Measurements from ENCODE around the gene RCAN1.
"Not testable (repeated sequence)": the region's sequence is repeated elsewhere in the genome, so short reads cannot be mapped to it uniquely, and the experiment has no call there.

The RCAN1 gene

GRCh38 chr21:34625030-34625593 is 10.2 kb upstream of the RCAN1 start:
- Histone ChIP-seq H3K4me3 (no peak overlapping the region), H3K27ac (no peak overlapping the region)

DNA sequence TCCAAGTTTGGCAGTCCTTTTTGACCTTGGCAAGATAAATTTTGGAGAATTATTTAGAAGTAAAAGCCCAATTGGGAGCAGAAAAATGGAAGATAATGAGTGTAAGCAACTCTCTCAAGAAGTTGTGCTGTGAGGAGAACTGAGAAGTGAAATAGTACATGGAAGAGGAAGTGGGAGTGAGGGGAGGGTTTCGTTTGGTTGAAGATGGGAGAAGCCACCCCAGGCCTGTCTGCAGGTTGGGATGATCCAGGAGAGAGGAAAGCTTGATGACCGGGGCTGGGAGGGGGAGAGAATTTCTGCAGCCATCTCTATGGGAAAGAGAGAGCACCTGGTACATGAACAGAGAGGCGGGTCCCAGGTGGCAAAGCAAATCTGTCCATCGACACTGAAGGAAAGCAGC is 8.6 kb upstream of the RCAN1 start:
- H3K27ac ChIP-seq: peak overlapping the region in 2 of 21 experiments; percentile 11 to 26
- H3K4me3 ChIP-seq: no peak overlapping the region

GRCh38 chr21:34621434-34622350 is 6.8 kb upstream of the RCAN1 start:
- no peak overlapping the region for H3K4me3 ChIP-seq
- no peak overlapping the region for H3K27ac ChIP-seq

DNA sequence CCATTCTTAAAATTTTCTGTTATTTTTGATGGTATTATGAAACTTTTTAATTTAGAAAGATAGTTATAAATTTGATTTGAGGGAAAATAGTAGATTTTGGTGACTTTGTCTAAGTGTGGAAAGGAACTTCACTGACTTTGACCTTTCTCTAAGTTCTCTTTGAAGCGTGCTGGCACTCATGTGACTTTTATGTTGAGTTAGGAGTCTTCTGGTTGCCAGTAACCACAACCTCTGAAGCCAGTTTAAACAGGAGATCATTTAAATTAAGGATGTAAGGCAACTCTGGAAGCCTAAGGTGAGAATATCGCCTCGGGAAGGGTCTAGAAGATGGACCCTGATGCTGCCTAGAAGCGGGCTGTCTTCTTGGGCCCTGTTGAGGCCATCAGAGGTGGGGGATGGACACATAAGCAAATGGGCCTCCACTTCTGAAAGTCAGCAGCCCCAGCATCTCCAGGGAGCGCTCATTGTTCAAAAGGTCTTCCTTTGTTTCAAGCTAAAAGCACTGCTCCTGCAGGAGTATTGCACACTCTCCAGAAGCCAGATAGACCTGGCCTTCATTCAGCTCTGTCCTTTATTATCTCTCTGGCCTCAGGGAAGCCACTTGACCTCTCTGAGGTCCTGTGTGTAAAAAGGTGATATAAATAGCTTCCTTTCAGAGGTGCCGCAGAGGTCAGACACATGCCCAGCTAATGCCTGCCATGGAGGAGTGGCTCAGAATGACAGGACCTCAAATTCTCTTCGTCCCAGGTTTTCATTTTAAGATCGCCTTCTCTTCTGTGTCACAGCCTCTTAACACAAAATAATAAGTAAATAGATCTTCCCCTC is 5.1 kb upstream of the RCAN1 start:
- H3K4me3 ChIP-seq: no peak overlapping the region
- H3K27ac ChIP-seq: no peak overlapping the region

DNA sequence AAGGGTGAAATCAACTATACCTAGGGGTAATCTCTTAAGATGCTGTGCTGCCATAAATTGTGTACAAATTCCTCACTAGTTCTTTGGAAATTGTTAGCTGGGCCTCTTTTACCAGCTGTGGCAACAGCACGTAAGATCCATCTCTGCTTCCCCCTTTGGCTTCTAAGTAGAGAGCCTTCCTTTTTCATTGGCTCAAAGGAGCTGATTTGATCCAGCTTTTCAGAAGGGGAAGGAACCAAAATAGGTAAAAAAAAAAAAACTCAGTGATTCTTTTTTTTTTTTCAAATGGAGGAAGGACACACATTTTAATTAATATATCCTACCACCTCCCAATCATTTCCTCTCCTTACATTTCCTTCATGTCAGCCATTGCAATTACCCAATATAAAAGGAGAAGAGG is 4.0 kb upstream of the RCAN1 start:
- Histone ChIP-seq H3K27ac (no peak overlapping the region), H3K4me3 (no peak overlapping the region)

DNA sequence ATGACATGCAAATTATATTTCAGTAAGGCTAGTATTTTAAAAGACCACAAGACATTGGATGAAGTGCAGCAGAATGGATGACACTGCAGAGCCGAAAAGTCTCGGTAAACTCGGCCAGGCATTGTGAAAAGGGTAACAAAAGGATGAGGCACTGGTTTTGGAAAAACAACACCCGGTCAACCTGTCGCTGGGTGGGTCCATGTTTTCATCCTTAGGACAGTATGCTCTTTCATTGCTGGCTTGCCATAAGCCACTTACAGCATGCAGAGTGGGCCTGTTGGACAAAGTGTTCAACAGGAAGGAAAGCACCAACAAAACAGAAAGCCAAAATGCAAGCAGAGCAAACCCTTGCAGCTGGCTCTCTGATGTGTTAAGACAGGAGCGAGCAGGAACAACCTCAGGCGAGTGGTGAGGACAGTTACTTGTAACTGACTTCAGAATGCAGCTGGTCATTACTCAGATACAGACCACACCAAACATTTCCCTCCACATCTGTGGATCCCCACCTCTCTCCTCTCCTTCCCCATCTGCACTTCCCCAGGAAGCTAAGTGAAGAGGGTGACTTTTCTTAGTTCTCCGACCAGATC is 2.9 kb upstream of the RCAN1 start:
- no peak overlapping the region for H3K4me3 ChIP-seq
- H3K27ac ChIP-seq: no peak overlapping the region

- H3K27ac ChIP-seq: peak overlapping the region in 19 of 21 experiments; percentile 66 to 94 (median 86)
- H3K4me3 ChIP-seq: peak overlapping the region; percentile 52 to 88 (median 80)
Measured at GRCh38 chr21:34615487-34615814, 538 bp upstream of the RCAN1 start.

DNA sequence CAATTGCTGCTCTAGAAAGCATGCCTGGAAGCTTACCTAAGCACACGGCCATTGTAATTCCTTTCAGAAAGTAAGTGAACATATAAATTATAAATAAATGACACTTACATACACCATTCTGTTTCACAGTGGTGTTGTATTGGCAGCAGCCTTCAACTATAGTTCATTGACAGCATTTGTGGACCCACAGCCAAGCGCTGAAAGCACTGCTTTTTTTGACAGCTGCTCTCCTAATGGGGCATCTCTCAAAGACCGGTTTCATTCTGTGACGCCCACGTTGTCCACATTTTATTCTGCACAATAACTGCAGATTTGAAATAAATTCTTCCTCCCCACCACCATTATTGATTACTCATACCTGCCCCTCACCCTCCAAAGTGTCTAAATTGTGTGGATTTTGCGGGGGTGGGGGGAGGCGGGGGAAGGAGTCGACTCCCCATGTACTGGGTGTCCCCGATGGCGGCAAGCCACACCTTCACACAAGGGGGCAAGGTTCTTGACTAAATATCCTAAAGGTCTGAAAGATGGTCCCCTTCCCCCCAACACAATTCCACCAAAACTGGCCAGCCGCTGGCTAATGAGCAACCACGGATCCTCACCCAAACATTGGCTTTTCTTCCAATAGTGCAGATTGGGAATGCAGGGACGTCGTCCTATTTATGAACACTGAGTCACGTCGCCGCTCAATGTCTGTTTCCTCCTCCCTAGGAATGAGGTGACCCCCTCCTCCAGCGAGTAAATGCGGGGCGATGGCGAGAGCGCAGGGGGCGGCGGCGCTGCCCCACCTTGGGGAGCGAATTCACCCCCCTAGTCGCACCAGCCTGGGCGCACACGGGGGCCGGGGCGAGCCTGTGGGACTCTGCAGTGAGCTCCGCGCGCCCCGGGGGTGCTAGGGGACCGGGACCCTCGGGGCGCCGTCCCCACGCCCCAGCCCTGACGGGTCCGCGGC is 960 bp downstream of the RCAN1 start:
- Histone ChIP-seq H3K27ac (peak overlapping the region in 13 of 21 experiments; percentile 14 to 94 (median 87)), H3K4me3 (peak overlapping the region; percentile 52 to 88 (median 80))

GRCh38 chr21:34612557-34612956 is 2.4 kb downstream of the RCAN1 start:
- H3K4me3 ChIP-seq: no peak overlapping the region
- no peak overlapping the region for H3K27ac ChIP-seq

- H3K4me3 ChIP-seq: no peak overlapping the region
- H3K27ac ChIP-seq: no peak overlapping the region
Measured at GRCh38 chr21:34612056-34612455, 2.9 kb downstream of the RCAN1 start.

DNA sequence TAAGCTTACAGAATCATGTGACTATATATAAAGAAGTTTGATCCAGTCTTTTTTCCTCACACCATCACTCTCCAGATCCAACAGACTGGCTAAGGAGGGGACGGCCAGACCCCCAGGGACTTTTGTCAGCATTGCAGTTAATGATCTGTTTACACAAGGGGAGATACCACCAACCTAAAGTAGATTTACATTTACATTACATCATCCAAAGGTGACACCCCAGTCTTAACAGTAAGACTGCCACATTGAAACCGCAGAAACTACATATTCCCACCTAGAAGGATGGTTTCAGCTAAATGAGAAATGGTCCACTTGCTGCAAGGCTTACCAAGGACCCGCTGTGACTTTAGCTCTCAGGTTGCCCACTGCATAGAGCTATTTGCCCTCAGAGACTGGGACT is 3.4 kb downstream of the RCAN1 start:
- no peak overlapping the region for H3K4me3 ChIP-seq
- H3K27ac ChIP-seq: no peak overlapping the region

DNA sequence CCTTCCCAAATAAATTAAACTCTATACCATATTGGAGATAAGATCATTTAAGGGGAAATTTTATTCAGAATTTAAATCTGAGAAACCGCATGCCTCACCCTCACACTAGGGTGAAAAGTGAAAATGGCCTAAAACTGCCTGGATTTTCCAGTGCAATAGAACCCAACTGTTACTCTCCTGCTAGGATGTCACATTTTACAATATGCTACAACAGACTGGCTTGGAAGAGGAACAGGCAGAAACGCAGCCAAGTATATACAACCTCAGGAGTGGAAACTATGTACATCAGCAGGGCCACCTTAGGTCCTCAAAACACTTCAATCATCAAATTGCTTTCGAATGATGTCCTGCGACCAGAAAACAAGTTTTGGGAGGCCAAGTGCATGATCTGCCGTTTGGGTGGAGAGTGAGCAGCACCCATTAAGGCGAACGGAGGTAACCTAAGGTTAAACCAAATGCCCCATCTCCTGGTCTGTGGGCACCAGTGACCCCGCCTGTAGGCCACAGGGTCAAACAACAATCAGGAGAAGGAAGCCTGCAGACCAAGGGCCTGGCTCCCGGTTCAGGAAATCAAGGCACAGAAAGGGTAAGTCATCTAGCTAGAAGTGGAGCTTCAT is 4.9 kb downstream of the RCAN1 start:
- no peak overlapping the region for H3K27ac ChIP-seq
- H3K4me3 ChIP-seq: no peak overlapping the region

DNA sequence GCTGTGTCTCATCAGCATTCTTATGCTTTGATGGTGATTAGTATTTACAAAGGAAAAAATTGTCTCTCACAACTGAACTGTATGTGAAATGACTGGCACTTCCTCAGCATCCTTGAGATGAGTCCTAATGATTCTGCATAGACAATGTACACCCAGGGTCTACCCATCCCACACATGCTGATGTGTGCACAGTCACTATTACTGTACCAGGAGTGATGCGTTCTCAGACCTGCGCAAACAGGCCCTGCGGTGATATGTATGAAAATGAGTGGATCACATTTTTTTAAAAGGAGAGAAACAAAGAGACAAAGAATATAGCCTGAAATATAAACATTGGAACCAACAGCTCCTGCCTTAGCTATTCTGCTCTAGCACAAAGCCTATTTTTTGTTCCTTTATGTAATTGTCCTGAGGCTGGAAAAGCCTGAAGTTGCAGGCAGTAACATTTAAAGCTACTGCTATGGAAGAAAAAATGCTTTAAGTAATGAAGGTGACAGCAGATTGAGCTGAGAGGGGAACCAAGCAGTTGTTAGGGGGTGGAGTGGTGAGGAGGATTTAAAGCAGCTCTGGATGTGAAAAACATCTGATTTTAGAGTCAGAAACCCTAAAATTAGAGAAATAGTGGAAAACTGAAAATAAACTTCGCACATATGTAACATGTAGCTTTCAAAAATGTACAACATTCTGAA is 5.5 kb downstream of the RCAN1 start:
- H3K27ac ChIP-seq: no peak overlapping the region
- H3K4me3 ChIP-seq: no peak overlapping the region

GRCh38 chr21:34607376-34607775 is 7.5 kb downstream of the RCAN1 start:
- not testable (repeated sequence) for H3K27ac ChIP-seq, H3K4me3 ChIP-seq

DNA sequence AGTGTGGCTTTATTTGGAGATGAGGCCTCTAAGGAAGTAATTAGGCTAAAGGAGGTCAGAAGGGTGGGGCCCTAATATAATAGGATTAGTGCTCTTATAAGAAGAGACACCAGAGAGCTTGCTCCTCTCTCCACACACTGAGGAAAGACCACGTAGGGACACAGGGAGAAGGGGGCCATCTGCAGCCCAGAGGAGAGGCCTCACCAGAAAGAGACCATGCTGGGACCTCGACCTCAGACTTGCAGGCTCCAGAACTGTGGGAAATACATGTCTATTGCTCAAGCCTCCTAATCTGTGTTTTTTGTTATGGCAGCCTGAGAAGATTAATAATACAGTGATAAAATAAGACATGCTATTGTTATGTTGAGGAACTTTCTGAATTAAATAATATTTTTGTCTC is 8.3 kb downstream of the RCAN1 start:
- Histone ChIP-seq H3K27ac (no peak overlapping the region), H3K4me3 (no peak overlapping the region)

DNA sequence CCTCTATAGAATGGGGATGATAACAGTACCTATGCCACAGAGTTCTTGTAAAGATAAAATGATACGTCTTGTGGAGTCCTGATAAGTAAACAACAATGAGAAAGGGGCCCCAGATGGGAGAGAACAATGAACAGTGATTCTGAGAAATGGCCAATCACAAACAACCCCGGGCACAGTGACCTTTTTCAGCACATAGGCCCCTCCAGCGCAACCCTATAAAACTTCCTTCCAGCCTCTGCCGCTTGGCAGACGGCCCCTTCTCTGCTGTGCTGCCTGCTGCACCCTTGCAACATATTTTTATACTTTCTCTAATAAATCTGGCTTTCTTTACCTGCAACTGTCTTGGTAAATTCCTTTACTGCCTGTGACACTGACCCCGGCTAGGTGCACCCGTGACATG is 8.9 kb downstream of the RCAN1 start:
- Histone ChIP-seq H3K27ac (no peak overlapping the region), H3K4me3 (no peak overlapping the region)

GRCh38 chr21:34604956-34605355 is 10.0 kb downstream of the RCAN1 start:
- H3K27ac ChIP-seq, H3K4me3 ChIP-seq: not testable (repeated sequence)

- no peak overlapping the region for H3K4me3 ChIP-seq
- H3K27ac ChIP-seq: no peak overlapping the region
Measured at GRCh38 chr21:34604556-34604955, 10.4 kb downstream of the RCAN1 start.
